ENCODE measurements around the gene MTERF1.

GRCh38 chr7:91827169-91827568 is 53.3 kb downstream of the MTERF1 start:
- TF ChIP-seq CHD7 (IDR thresholded peaks at IDR 0.05; ENCODE audit: low read depth, low read length), result no peak
- TF ChIP-seq NFIX (CRISPR knock-in tag; IDR thresholded peaks at IDR 0.05; ENCODE audit: low read depth), result no peak
- no peak for TF ChIP-seq ZNF280B (CRISPR knock-in tag; IDR thresholded peaks at IDR 0.05)
- no peak for TF ChIP-seq MED1 (CRISPR knock-in tag; IDR thresholded peaks at IDR 0.05; ENCODE audit: borderline replicate concordance)
- TF ChIP-seq GATA2 (CRISPR knock-in tag; IDR thresholded peaks at IDR 0.05), result no peak
- no peak for TF ChIP-seq EP300 (IDR thresholded peaks at IDR 0.05; ENCODE audit: low read length)
- no peak for TF ChIP-seq CCAR2 (IDR thresholded peaks at IDR 0.05; ENCODE audit: low read depth, low read length)
- no peak for TF ChIP-seq HNRNPUL1 (IDR thresholded peaks at IDR 0.05; ENCODE audit: low read length)
- TF ChIP-seq CTCF (IDR thresholded peaks at IDR 0.05 in 2 of 3, conservative IDR thresholded peaks at IDR 0.05 in 1 of 3; ENCODE audit: insufficient read depth in 2 of 3, low read depth in 1 of 3, low read length in 3 of 3), result no peak
- TF ChIP-seq FOXP1 (CRISPR knock-in tag; IDR thresholded peaks at IDR 0.05), result no peak
- no peak for TF ChIP-seq ZZZ3 (IDR thresholded peaks at IDR 0.05)
- TF ChIP-seq TCF7L2 (IDR thresholded peaks at IDR 0.05; ENCODE audit: low read depth, low read length), result no peak
- no peak for TF ChIP-seq ARID2 (IDR thresholded peaks at IDR 0.05)
- TF ChIP-seq CBX5 (IDR thresholded peaks at IDR 0.05; ENCODE audit: borderline replicate concordance, low read depth), result no peak

Data from K562 (cell line).